HCT116 (cell line): ENCODE data around the gene RCBTB1. TPM values are rescaled to one million over a fixed set of nuclear protein-coding genes. Genes with fewer than 3 reads are reported as not detected.

Experiments
- ATAC-seq: fragments of 200-7000 bp; cut with Tn5 transposase; 2 replicates; pipeline ENCODE4 v1.9.1; 2020; ENCODE audit warnings: mild to moderate bottlenecking, moderate library complexity
- BruUV-seq: library from RNA; stranded (reverse); fragments of 400-500 nt; replicated peaks from 2 replicates; lab custom pipeline; 2021; lab: Mats Ljungman, UMichigan
- CTCF ChIA-PET: fragments of 300-600 bp; sonication (Branson Sonifier 250); formaldehyde crosslinking; loops from one replicate; lab custom pipeline; 2021; ENCODE audit warnings: antibody characterized with exemption; lab: Charles Lee
- POLR2A ChIA-PET: fragments of 300-600, 350-600 bp; sonication (Branson Sonifier 250); formaldehyde crosslinking; loops from one replicate; lab custom pipeline; 2021; ENCODE audit warnings: antibody characterized with exemption; lab: Charles Lee
- RAD21 ChIA-PET, 2 experiments: fragments of 300-600 bp; sonication (Branson Sonifier 250); formaldehyde crosslinking; loops; one replicate each; lab custom pipeline; 2023; ENCODE audit warnings: low total read pairs in 2 of 2; ENCODE audit not compliant: uncharacterized antibody in 2 of 2, unreplicated experiment in 2 of 2, low non-redundant PET in 1 of 2; lab: Charles Lee
- DNase-seq: peaks from one replicate; pipeline ENCODE4 v3.0.0-alpha.2; 2010; ENCODE audit warnings: low read depth, low spot score
- H2AFZ ChIP-seq: fragments of 200-600 bp; shearing (Covaris generic), sonication (generic); 2 replicates; pipeline ENCODE4 v1.6.1; 2017; ENCODE audit warnings: low read depth, mixed run types, mixed read lengths, antibody characterized with exemption, low read length; ENCODE audit not compliant: poor library complexity, severe bottlenecking
- H3K27ac ChIP-seq: 2 replicates; pipeline ENCODE4 v1.5.1; 2012; ENCODE audit warnings: low read depth, low read length
- H3K27me3 ChIP-seq: fragments of 200-600 bp; sonication (generic); 2 replicates; pipeline ENCODE4 v1.6.1; 2016; ENCODE audit warnings: mixed run types, low read length, mixed read lengths; ENCODE audit not compliant: insufficient read depth
- H3K36me3 ChIP-seq, 2 experiments: fragments of 200-500 bp in 1 of 2; fragments of 200-600 bp in 1 of 2; sonication (Bioruptor generic) in 1 of 2; sonication (generic) in 1 of 2; 2 replicates each; pipeline versions ENCODE4 v1.5.1 to v1.6.1; 2014 to 2016; ENCODE audit warnings: low read length in 2 of 2, inconsistent platforms in 1 of 2, mixed read lengths in 1 of 2, mixed run types in 1 of 2; ENCODE audit not compliant: insufficient read depth in 2 of 2, control insufficient read depth in 1 of 2
- H3K4me1 ChIP-seq, 2 experiments: fragments of 200-600 bp in 1 of 2; sonication (generic) in 1 of 2; 2 replicates each; pipeline versions ENCODE4 v1.5.1 to v1.6.1; 2012 to 2017; ENCODE audit warnings: low read length in 2 of 2, inconsistent platforms in 1 of 2, mild to moderate bottlenecking in 1 of 2, mixed read lengths in 1 of 2, mixed run types in 1 of 2, moderate library complexity in 1 of 2; ENCODE audit not compliant: insufficient read depth in 2 of 2, control insufficient read depth in 1 of 2
- H3K4me2 ChIP-seq: fragments of 200-600 bp; sonication (generic); 2 replicates; pipeline ENCODE4 v1.6.1; 2017; ENCODE audit warnings: mixed run types, low read length, mixed read lengths
- H3K4me3 ChIP-seq, 2 experiments: fragments of 200-600 bp in 1 of 2; sonication (generic) in 1 of 2; replicated peaks in 1 of 2; 2 replicates each; pipeline ENCODE4 v1.5.1; 2011 to 2016; ENCODE audit warnings: low read length in 2 of 2, control low read depth in 1 of 2, low read depth in 1 of 2, mild to moderate bottlenecking in 1 of 2, mixed read lengths in 1 of 2, mixed run types in 1 of 2
- H3K79me2 ChIP-seq: fragments of 200-600 bp; sonication (generic); 2 replicates; pipeline ENCODE4 v1.6.1; 2017; ENCODE audit warnings: mild to moderate bottlenecking, mixed run types, low read length, moderate library complexity, mixed read lengths; ENCODE audit not compliant: insufficient read depth
- H3K9ac ChIP-seq: fragments of 200-600 bp; sonication (generic); 2 replicates; pipeline ENCODE4 v1.6.1; 2016; ENCODE audit warnings: low read length, mixed read lengths
- H3K9me2 ChIP-seq: fragments of 200-600 bp; sonication (generic), shearing (Covaris generic); 2 replicates; pipeline ENCODE4 v1.6.1; 2017; ENCODE audit warnings: mixed run types, mild to moderate bottlenecking, moderate library complexity; ENCODE audit not compliant: insufficient read depth
- H3K9me3 ChIP-seq, 2 experiments: fragments of 200-500 bp in 1 of 2; fragments of 200-600 bp in 1 of 2; sonication (Bioruptor generic) in 1 of 2; sonication (generic) in 1 of 2; 2 replicates each; pipeline ENCODE4 v1.6.1; 2014 to 2017; ENCODE audit warnings: low read length in 2 of 2, mixed read lengths in 2 of 2, inconsistent platforms in 1 of 2, low read depth in 1 of 2, mild to moderate bottlenecking in 1 of 2, mixed run types in 1 of 2, moderate library complexity in 1 of 2; ENCODE audit not compliant: control insufficient read depth in 1 of 2, insufficient read depth in 1 of 2
- H4K20me1 ChIP-seq: fragments of 200-600 bp; sonication (generic), shearing (Covaris generic); 2 replicates; pipeline ENCODE4 v1.6.1; 2017; ENCODE audit warnings: mixed run types, mild to moderate bottlenecking, moderate library complexity; ENCODE audit not compliant: insufficient read depth
- CBX3 ChIP-seq: IDR thresholded peaks from 2 replicates; pipeline ENCODE4 v1.6.1; 2012; ENCODE audit warnings: low read depth
- ELF1 ChIP-seq: IDR thresholded peaks from 2 replicates; pipeline ENCODE4 v1.6.1; 2012; ENCODE audit warnings: low read depth, borderline replicate concordance
- EZH2phosphoT487 ChIP-seq: fragments of 200-600 bp; IDR thresholded peaks from 2 replicates; pipeline ENCODE4 v1.6.1; 2018; ENCODE audit warnings: antibody characterized with exemption, borderline replicate concordance
- FOSL1 ChIP-seq: IDR thresholded peaks from 2 replicates; pipeline ENCODE4 v1.6.1; 2012; ENCODE audit warnings: low read depth
- JUND ChIP-seq: IDR thresholded peaks from 2 replicates; pipeline ENCODE4 v1.6.1; 2012
- MAX ChIP-seq: IDR thresholded peaks from 2 replicates; pipeline ENCODE4 v1.6.1; 2012
- POLR2AphosphoS5 ChIP-seq: IDR thresholded peaks from 2 replicates; pipeline ENCODE4 v1.6.1; 2011; ENCODE audit warnings: mild to moderate bottlenecking, low read depth, low read length, moderate library complexity
- RAD21 ChIP-seq: IDR thresholded peaks from 2 replicates; pipeline ENCODE4 v1.6.1; 2012; ENCODE audit warnings: low read depth, mild to moderate bottlenecking
- REST ChIP-seq: IDR thresholded peaks from 2 replicates; pipeline ENCODE4 v1.6.1; 2012; ENCODE audit warnings: low read depth
- SIN3A ChIP-seq: IDR thresholded peaks from 2 replicates; pipeline ENCODE4 v1.6.1; 2012; ENCODE audit warnings: low read depth
- TCF7L2 ChIP-seq: IDR thresholded peaks from 2 replicates; pipeline ENCODE4 v1.7.0; 2011; ENCODE audit warnings: borderline replicate concordance, inconsistent platforms; ENCODE audit not compliant: insufficient read depth, insufficient read length; ENCODE audit errors: extremely low read depth
- ZBTB33 ChIP-seq: IDR thresholded peaks from 2 replicates; pipeline ENCODE4 v1.6.1; 2011; ENCODE audit warnings: mild to moderate bottlenecking, low read length, moderate library complexity; ENCODE audit not compliant: insufficient replicate concordance; ENCODE audit errors: extremely low read depth
- ZFX ChIP-seq: fragments of 450-650 bp; IDR thresholded peaks from 2 replicates; pipeline ENCODE4 v1.6.1; 2017
- ZNF274 ChIP-seq: fragments of 200-500 bp; sonication (Bioruptor generic); IDR thresholded peaks from 2 replicates; pipeline ENCODE4 v1.6.1; 2014; ENCODE audit warnings: mild to moderate bottlenecking, low read depth, low read length, inconsistent platforms
- intact Hi-C: fragments of 100-400 bp; cut with micrococcal nuclease; formaldehyde crosslinking; loops from 2 replicates; pipeline ENCODE4 v1.10.0; 2022
- total RNA-seq: library from RNA; stranded (reverse); gene quantifications from one replicate; pipeline ENCODE4 v1.2.1, GENCODE V29; 2021; ENCODE audit not compliant: unreplicated experiment

RCBTB1 gene
- total RNA-seq, 1 experiment from 2014 or later, result 22.2 TPM

GRCh38 chr13:49610176-49610575 lies 24.8 kb upstream of the RCBTB1 start:
- BruUV-seq, result no TSS peak
- Histone ChIP-seq H3K4me3 (no peak overlapping the region), H3K9me3 (no peaks in the 10 kb centered on the region), H3K9me2 (no peaks in the 10 kb centered on the region), H2AFZ (no peak overlapping the region), H3K4me2 (no peak overlapping the region), H3K27ac (no peak overlapping the region), H3K4me1 (peaks cover 0 to 5% of the 10 kb centered on the region in 2 experiments; a peak in 2 of 4 replicates), H3K36me3 (no peaks in the 10 kb centered on the region), H3K9ac (no peak overlapping the region), H4K20me1 (no peaks in the 10 kb centered on the region), H3K79me2 (no peaks in the 10 kb centered on the region), H3K27me3 (no peaks in the 10 kb centered on the region)
- no peak for DNase-seq
- intact Hi-C loops, result no loop called here
- POLR2A ChIA-PET, result no interaction called here
- ATAC-seq, result no peak
- no peak for TF ChIP-seq ZBTB33
- no peak for TF ChIP-seq POLR2AphosphoS5
- no peak for TF ChIP-seq ZFX
- no peak for TF ChIP-seq REST
- no peak for TF ChIP-seq TCF7L2
- no peak for TF ChIP-seq SIN3A
- TF ChIP-seq FOSL1, result no peak
- no peak for TF ChIP-seq ZNF274
- no peak for TF ChIP-seq JUND
- no peak for TF ChIP-seq CBX3
- no peak for TF ChIP-seq EZH2phosphoT487
- no peak for TF ChIP-seq RAD21
- TF ChIP-seq ELF1, result no peak
- no peak for TF ChIP-seq MAX
- CTCF ChIA-PET, result no interaction called here
- RAD21 ChIA-PET, result no interaction called here
